Trophoblast cell (in vitro differentiated cells and primary cell): ENCODE measurements around the gene STAB2.

ENCODE experiments used
- DNase-seq, 2 donors: peaks; one replicate each; pipeline ENCODE4 v3.0.0-alpha.2; 2016
- H2AFZ ChIP-seq: 2 replicates; pipeline ENCODE4 v1.6.1; 2013; ENCODE audit warnings: low read length, moderate library complexity, mild to moderate bottlenecking; ENCODE audit not compliant: insufficient read depth, poor library complexity
- H2AK5ac ChIP-seq: 2 replicates; pipeline ENCODE4 v1.6.1; 2013; ENCODE audit warnings: mild to moderate bottlenecking, low read length
- H2BK120ac ChIP-seq: 2 replicates; pipeline ENCODE4 v1.6.1; 2013; ENCODE audit warnings: low read length, mild to moderate bottlenecking, moderate library complexity; ENCODE audit not compliant: insufficient read depth, poor library complexity
- H2BK12ac ChIP-seq: 2 replicates; pipeline ENCODE4 v1.6.1; 2013; ENCODE audit warnings: mild to moderate bottlenecking, low read length, moderate library complexity
- H2BK5ac ChIP-seq: 2 replicates; pipeline ENCODE4 v1.6.1; 2013; ENCODE audit warnings: low read length, low read depth, moderate library complexity, mild to moderate bottlenecking; ENCODE audit not compliant: poor library complexity
- H3K14ac ChIP-seq: 2 replicates; pipeline ENCODE4 v1.6.1; 2013; ENCODE audit warnings: mild to moderate bottlenecking, low read length
- H3K18ac ChIP-seq: 2 replicates; pipeline ENCODE4 v1.6.1; 2013; ENCODE audit warnings: mild to moderate bottlenecking, low read length
- H3K23ac ChIP-seq: 2 replicates; pipeline ENCODE4 v1.6.1; 2013; ENCODE audit warnings: low read length
- H3K27ac ChIP-seq: 2 replicates; pipeline ENCODE4 v1.5.1; 2013; ENCODE audit warnings: low read depth, mild to moderate bottlenecking, inconsistent platforms, low read length, moderate library complexity
- H3K27me3 ChIP-seq: 2 replicates; pipeline ENCODE4 v1.6.1; 2013; ENCODE audit warnings: inconsistent platforms, mild to moderate bottlenecking, low read length, moderate library complexity; ENCODE audit not compliant: insufficient read depth
- H3K36me3 ChIP-seq, 2 experiments: 1 replicate in 1 of 2; 2 replicates in 1 of 2; pipeline ENCODE4 v1.6.1; 2013; ENCODE audit warnings: low read length in 2 of 2, mild to moderate bottlenecking in 2 of 2, moderate library complexity in 1 of 2; ENCODE audit not compliant: insufficient read depth in 2 of 2, control insufficient read depth in 1 of 2
- H3K4ac ChIP-seq: 2 replicates; pipeline ENCODE4 v1.6.1; 2013; ENCODE audit warnings: low read depth, mild to moderate bottlenecking, low read length, moderate library complexity
- H3K4me1 ChIP-seq, 2 experiments: 1 replicate in 1 of 2; 2 replicates in 1 of 2; pipeline ENCODE4 v1.6.1; 2013; ENCODE audit warnings: low read length in 2 of 2, mild to moderate bottlenecking in 2 of 2, moderate library complexity in 1 of 2; ENCODE audit not compliant: insufficient read depth in 2 of 2, control insufficient read depth in 1 of 2
- H3K4me2 ChIP-seq: 2 replicates; pipeline ENCODE4 v1.6.1; 2013; ENCODE audit warnings: inconsistent platforms, mild to moderate bottlenecking, low read length, moderate library complexity
- H3K4me3 ChIP-seq: 2 replicates; pipeline ENCODE4 v1.5.1; 2013; ENCODE audit warnings: mild to moderate bottlenecking, low read depth, low read length, inconsistent platforms
- H3K79me1 ChIP-seq: one replicate; pipeline ENCODE4 v1.6.1; 2013; ENCODE audit warnings: low read length
- H3K79me2 ChIP-seq: 2 replicates; pipeline ENCODE4 v1.6.1; 2013; ENCODE audit warnings: low read length, mild to moderate bottlenecking; ENCODE audit not compliant: control insufficient read depth, insufficient read depth, poor library complexity
- H3K9ac ChIP-seq: 2 replicates; pipeline ENCODE4 v1.6.1; 2013; ENCODE audit warnings: mild to moderate bottlenecking, low read length
- H3K9me3 ChIP-seq: 2 replicates; pipeline ENCODE4 v1.6.1; 2013; ENCODE audit warnings: low read depth, mild to moderate bottlenecking, control low read depth, inconsistent platforms, low read length; ENCODE audit not compliant: insufficient read depth
- H4K12ac ChIP-seq: 2 replicates; pipeline ENCODE4 v1.6.1; 2013; ENCODE audit warnings: low read depth, mild to moderate bottlenecking, low read length, moderate library complexity
- H4K8ac ChIP-seq: 2 replicates; pipeline ENCODE4 v1.6.1; 2013; ENCODE audit warnings: low read depth, mild to moderate bottlenecking, low read length, moderate library complexity
- H4K91ac ChIP-seq: one replicate; pipeline ENCODE4 v1.6.1; 2013; ENCODE audit warnings: low read depth, mild to moderate bottlenecking, low read length, moderate library complexity
- WGBS: extraction: QIAGEN DNeasy Blood & Tissue Kit; methylation state at CpG from one replicate; pipeline ENCODE4 v1.1.7; 2013; ENCODE audit warnings: missing lambda C conversion rate; ENCODE audit not compliant: insufficient read length, insufficient coverage; ENCODE audit errors: extremely low coverage; 5-methylcytosine and 5-hydroxymethylcytosine counted together

Gene STAB2

GRCh38 chr12:103690426-103690825 lies 103.4 kb downstream of the STAB2 start:
- Histone ChIP-seq H3K4me2 (no peak overlapping the region), H3K18ac (no peak overlapping the region), H3K9ac (no peak overlapping the region), H3K79me2 (no peaks in the 10 kb centered on the region), H3K9me3 (no peaks in the 10 kb centered on the region), H3K23ac (no peak overlapping the region), H3K27ac (no peak overlapping the region), H3K79me1 (no peaks in the 10 kb centered on the region), H2BK5ac (no peak overlapping the region), H3K4ac (no peak overlapping the region), H3K4me1 (no peaks in the 10 kb centered on the region), H2BK12ac (no peak overlapping the region), H4K12ac (no peak overlapping the region), H3K14ac (no peak overlapping the region), H2AFZ (no peak overlapping the region), H4K91ac (no peak overlapping the region), H3K27me3 (no peaks in the 10 kb centered on the region), H3K4me3 (no peak overlapping the region), H3K36me3 (no peaks in the 10 kb centered on the region), H2AK5ac (no peak overlapping the region), H2BK120ac (no peak overlapping the region), H4K8ac (no peak overlapping the region)
- DNase-seq, result no peak
- no CpG with 5 or more reads among the region's 2 CpGs for WGBS

- WGBS, result no CpG with 5 or more reads among the region's 3 CpGs
- Histone ChIP-seq H4K12ac (no peak overlapping the region), H3K4me3 (no peak overlapping the region), H3K18ac (no peak overlapping the region), H2BK5ac (no peak overlapping the region), H2AK5ac (no peak overlapping the region), H4K91ac (no peak overlapping the region), H3K4me1 (no peaks in the 10 kb centered on the region), H3K27me3 (no peaks in the 10 kb centered on the region), H2AFZ (no peak overlapping the region), H3K4ac (no peak overlapping the region), H2BK120ac (no peak overlapping the region), H2BK12ac (no peak overlapping the region), H3K9ac (no peak overlapping the region), H3K23ac (no peak overlapping the region), H3K36me3 (no peaks in the 10 kb centered on the region), H3K14ac (no peak overlapping the region), H4K8ac (no peak overlapping the region), H3K27ac (no peak overlapping the region), H3K79me2 (no peaks in the 10 kb centered on the region), H3K9me3 (no peaks in the 10 kb centered on the region), H3K4me2 (no peak overlapping the region), H3K79me1 (no peaks in the 10 kb centered on the region)
- no peak for DNase-seq
Observed at GRCh38 chr12:103691063-103691462, 104.0 kb downstream of the STAB2 start.

GRCh38 chr12:103696101-103696500 lies 109.0 kb downstream of the STAB2 start:
- Histone ChIP-seq H3K27ac (no peak overlapping the region), H3K4me1 (no peaks in the 10 kb centered on the region), H3K4ac (no peak overlapping the region), H3K9me3 (no peaks in the 10 kb centered on the region), H3K79me1 (no peaks in the 10 kb centered on the region), H3K23ac (no peak overlapping the region), H2AFZ (no peak overlapping the region), H4K12ac (no peak overlapping the region), H2AK5ac (no peak overlapping the region), H4K91ac (no peak overlapping the region), H3K27me3 (no peaks in the 10 kb centered on the region), H3K36me3 (no peaks in the 10 kb centered on the region), H4K8ac (no peak overlapping the region), H3K9ac (no peak overlapping the region), H3K18ac (no peak overlapping the region), H2BK120ac (no peak overlapping the region), H3K4me3 (no peak overlapping the region), H2BK5ac (no peak overlapping the region), H2BK12ac (no peak overlapping the region), H3K79me2 (no peaks in the 10 kb centered on the region), H3K14ac (no peak overlapping the region), H3K4me2 (no peak overlapping the region)
- WGBS, result no CpG with 5 or more reads among the region's 5 CpGs
- no peak for DNase-seq

GRCh38 chr12:103697971-103698751 lies 111.1 kb downstream of the STAB2 start:
- no peak overlapping the region for H3K27ac ChIP-seq
- H3K9ac ChIP-seq, result no peak overlapping the region
- H3K4me3 ChIP-seq, result peak overlapping the region; percentile 50
- H2AFZ ChIP-seq, result peak overlapping the region; percentile 31
- H2BK5ac ChIP-seq, result no peak overlapping the region
- H4K91ac ChIP-seq, result no peak overlapping the region
- no peaks in the 10 kb centered on the region for H3K4me1 ChIP-seq
- H3K27me3 ChIP-seq, result no peaks in the 10 kb centered on the region
- no peak overlapping the region for H4K8ac ChIP-seq
- no peak overlapping the region for H3K4me2 ChIP-seq
- H2BK120ac ChIP-seq, result no peak overlapping the region
- no peak overlapping the region for H2AK5ac ChIP-seq
- H3K18ac ChIP-seq, result no peak overlapping the region
- no peak overlapping the region for H3K23ac ChIP-seq
- no peak overlapping the region for H2BK12ac ChIP-seq
- H3K79me1 ChIP-seq, result no peaks in the 10 kb centered on the region
- no peak overlapping the region for H4K12ac ChIP-seq
- H3K4ac ChIP-seq, result no peak overlapping the region
- H3K79me2 ChIP-seq, result no peaks in the 10 kb centered on the region
- no peak overlapping the region for H3K14ac ChIP-seq
- no peaks in the 10 kb centered on the region for H3K36me3 ChIP-seq
- no peak for DNase-seq
- H3K9me3 ChIP-seq, result no peaks in the 10 kb centered on the region
- WGBS, result no CpG with 5 or more reads among the region's 9 CpGs
